ENCODE data around the gene LRRC7. TPM values are rescaled to one million over a fixed set of nuclear protein-coding genes. Genes with fewer than 3 reads are reported as not detected.

Gene LRRC7
- total RNA-seq, 3 donors from 2014 or later = 0.46 to 1.2 (median 1.0) TPM

GRCh38 chr1:69524015-69524414 is 43.7 kb upstream of the LRRC7 start:
- DNase-seq (no peak), ATAC-seq (no peak)
- no peak for TF ChIP-seq CTCF (IDR thresholded peaks at IDR 0.05)
- H3K4me3 ChIP-seq = no peak overlapping the region
- H3K36me3 ChIP-seq (ENCODE audit: low read depth) = no peaks in the 10 kb centered on the region
- intact Hi-C loops (cut with DNase I, micrococcal nuclease) = no loop called here
- no peaks in the 10 kb centered on the region for H3K9me3 ChIP-seq
- no peaks in the 10 kb centered on the region for H3K4me1 ChIP-seq (ENCODE audit: low read depth)

- no peak overlapping the region for H3K4me3 ChIP-seq
Measured at GRCh38 chr1:69527273-69527672, 40.4 kb upstream of the LRRC7 start.

GRCh38 chr1:69528376-69528775 is 39.3 kb upstream of the LRRC7 start:
- Histone ChIP-seq H3K4me3 (no peak overlapping the region), H3K9me3 (no peaks in the 10 kb centered on the region), H3K4me1 (ENCODE audit: low read depth) (no peaks in the 10 kb centered on the region), H3K36me3 (ENCODE audit: low read depth) (no peaks in the 10 kb centered on the region)
- intact Hi-C loops (cut with DNase I, micrococcal nuclease) = no loop called here
- DNase-seq (no peak), ATAC-seq (no peak)
- TF ChIP-seq CTCF (IDR thresholded peaks at IDR 0.05) = no peak

More at GRCh38 chr1:69527273-69527672, 40.4 kb upstream of the LRRC7 start:
- DNase-seq = no peak
- no peak for ATAC-seq
- no peaks in the 10 kb centered on the region for H3K4me1 ChIP-seq (ENCODE audit: low read depth)
- H3K9me3 ChIP-seq = no peaks in the 10 kb centered on the region
- intact Hi-C loops (cut with DNase I, micrococcal nuclease) = no loop called here
- no peak for TF ChIP-seq CTCF (IDR thresholded peaks at IDR 0.05)
- H3K36me3 ChIP-seq (ENCODE audit: low read depth) = no peaks in the 10 kb centered on the region

- no peak for TF ChIP-seq CTCF (IDR thresholded peaks at IDR 0.05)
- Histone ChIP-seq H3K4me1 (ENCODE audit: low read depth) (no peaks in the 10 kb centered on the region), H3K4me3 (no peak overlapping the region), H3K36me3 (ENCODE audit: low read depth) (no peaks in the 10 kb centered on the region), H3K9me3 (no peaks in the 10 kb centered on the region)
- intact Hi-C loops (cut with DNase I, micrococcal nuclease) = no loop called here
- DNase-seq (no peak), ATAC-seq (no peak)
Measured at GRCh38 chr1:69533343-69533742, 34.4 kb upstream of the LRRC7 start.

- ATAC-seq = no peak
- H3K4me3 ChIP-seq = no peak overlapping the region
- H3K36me3 ChIP-seq (ENCODE audit: low read depth) = no peaks in the 10 kb centered on the region
- no peaks in the 10 kb centered on the region for H3K9me3 ChIP-seq
- H3K4me1 ChIP-seq (ENCODE audit: low read depth) = no peaks in the 10 kb centered on the region
- intact Hi-C loops (cut with DNase I, micrococcal nuclease) = no loop called here
- no peak for DNase-seq
- TF ChIP-seq CTCF (IDR thresholded peaks at IDR 0.05) = no peak
Measured at GRCh38 chr1:69534829-69535228, 32.9 kb upstream of the LRRC7 start.

GRCh38 chr1:69535490-69535889 is 32.2 kb upstream of the LRRC7 start:
- Histone ChIP-seq H3K9me3 (no peaks in the 10 kb centered on the region), H3K4me3 (no peak overlapping the region), H3K36me3 (ENCODE audit: low read depth) (no peaks in the 10 kb centered on the region), H3K4me1 (ENCODE audit: low read depth) (no peaks in the 10 kb centered on the region)
- ATAC-seq (no peak), DNase-seq (no peak)
- intact Hi-C loops (cut with DNase I, micrococcal nuclease) = no loop called here
- TF ChIP-seq CTCF (IDR thresholded peaks at IDR 0.05) = no peak
